ENCODE measurements around the gene ATP2C1.

ATP2C1 gene

GRCh38 chr3:131036200-131036816 lies 142.4 kb downstream of the ATP2C1 start:
- TF ChIP-seq, protein P1, sequence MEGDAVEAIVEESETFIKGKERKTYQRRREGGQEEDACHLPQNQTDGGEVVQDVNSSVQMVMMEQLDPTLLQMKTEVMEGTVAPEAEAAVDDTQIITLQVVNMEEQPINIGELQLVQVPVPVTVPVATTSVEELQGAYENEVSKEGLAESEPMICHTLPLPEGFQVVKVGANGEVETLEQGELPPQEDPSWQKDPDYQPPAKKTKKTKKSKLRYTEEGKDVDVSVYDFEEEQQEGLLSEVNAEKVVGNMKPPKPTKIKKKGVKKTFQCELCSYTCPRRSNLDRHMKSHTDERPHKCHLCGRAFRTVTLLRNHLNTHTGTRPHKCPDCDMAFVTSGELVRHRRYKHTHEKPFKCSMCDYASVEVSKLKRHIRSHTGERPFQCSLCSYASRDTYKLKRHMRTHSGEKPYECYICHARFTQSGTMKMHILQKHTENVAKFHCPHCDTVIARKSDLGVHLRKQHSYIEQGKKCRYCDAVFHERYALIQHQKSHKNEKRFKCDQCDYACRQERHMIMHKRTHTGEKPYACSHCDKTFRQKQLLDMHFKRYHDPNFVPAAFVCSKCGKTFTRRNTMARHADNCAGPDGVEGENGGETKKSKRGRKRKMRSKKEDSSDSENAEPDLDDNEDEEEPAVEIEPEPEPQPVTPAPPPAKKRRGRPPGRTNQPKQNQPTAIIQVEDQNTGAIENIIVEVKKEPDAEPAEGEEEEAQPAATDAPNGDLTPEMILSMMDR (IDR thresholded peaks at IDR 0.05) = no peak

DNA sequence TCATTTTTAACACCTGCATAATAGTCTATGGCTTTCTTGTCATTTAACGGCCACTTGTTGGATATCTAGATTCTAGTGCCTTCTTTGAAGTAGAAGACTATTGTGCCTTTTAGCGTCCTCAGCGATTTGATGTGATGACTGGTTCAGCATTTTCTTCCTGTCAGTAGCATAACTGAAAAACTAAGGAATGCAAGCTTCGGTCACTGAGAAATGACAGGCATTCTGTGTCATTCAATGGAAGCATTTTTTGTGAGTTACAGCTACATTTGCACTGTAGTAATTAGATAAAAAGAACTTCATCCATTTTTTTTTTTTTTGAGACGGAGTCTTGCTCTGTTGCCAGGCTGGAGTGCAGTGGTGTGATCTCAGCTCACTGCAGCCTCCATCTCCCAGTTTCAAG lies 143.1 kb downstream of the ATP2C1 start:
- TF ChIP-seq, protein P1 (IDR thresholded peaks at IDR 0.05) = no peak

- TF ChIP-seq, protein P1 (IDR thresholded peaks at IDR 0.05) = no peak
Observed at GRCh38 chr3:131038326-131038725, 144.4 kb downstream of the ATP2C1 start.

GRCh38 chr3:131047582-131047981 lies 153.7 kb downstream of the ATP2C1 start:
- TF ChIP-seq, protein P1 (IDR thresholded peaks at IDR 0.05) = peak; percentile 11; the same call in 1 of the 2 replicates

DNA sequence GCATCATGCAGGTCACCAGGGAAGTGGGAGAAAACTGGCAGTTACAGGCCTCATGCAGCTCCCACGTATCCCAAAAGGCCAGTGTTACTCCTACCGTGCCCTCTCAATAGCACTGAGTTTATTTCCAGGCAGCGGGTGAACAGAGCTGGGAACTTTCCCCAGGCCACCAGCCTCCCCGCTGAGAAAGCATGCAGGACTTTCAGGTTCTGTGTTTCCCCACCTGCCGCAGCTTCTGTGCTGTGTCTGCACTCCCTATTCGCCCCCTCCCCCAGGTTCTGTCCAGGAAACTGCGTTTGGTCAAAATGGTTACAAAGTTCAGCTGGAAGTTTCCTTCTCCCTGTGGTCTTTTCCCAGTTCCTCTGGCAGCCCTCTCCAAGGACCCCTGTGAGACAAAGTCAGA lies 154.1 kb downstream of the ATP2C1 start:
- TF ChIP-seq, protein P1 (IDR thresholded peaks at IDR 0.05) = no peak

DNA sequence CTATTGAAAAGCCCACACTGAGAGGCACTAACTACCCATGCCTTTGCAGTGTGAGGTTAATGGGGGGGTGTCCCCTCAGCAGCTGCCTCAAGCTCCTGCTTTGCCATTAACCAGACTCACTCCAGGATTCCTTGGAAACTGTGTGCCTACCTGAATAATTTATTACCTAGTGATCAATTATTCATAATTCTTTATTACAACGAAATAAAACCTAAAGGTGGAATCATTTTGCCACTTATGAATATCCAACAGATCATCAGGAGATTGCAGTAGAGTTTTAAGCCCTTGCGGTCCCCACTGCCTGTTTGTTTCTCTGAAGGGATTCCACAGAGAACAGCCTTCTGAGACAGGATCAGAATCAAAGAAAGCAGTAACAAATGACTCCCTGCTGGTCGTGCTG lies 156.1 kb downstream of the ATP2C1 start:
- TF ChIP-seq, protein P1 (IDR thresholded peaks at IDR 0.05) = no peak

GRCh38 chr3:131053043-131053859 lies 159.4 kb downstream of the ATP2C1 start:
- TF ChIP-seq, protein P1 (IDR thresholded peaks at IDR 0.05) = peak; percentile 44

Measured in LNCAP (cell line).